Smooth muscle cell (in vitro differentiated cells): ENCODE results near the gene RPTOR. TPM values are rescaled to one million over a fixed set of nuclear protein-coding genes. Genes with fewer than 3 reads are reported as not detected.

ENCODE experiments used
- DNase-seq: peaks from one replicate; lab custom pipeline; 2025; ENCODE audit not compliant: unreplicated experiment; lab: John Stamatoyannopoulos, UW
- H2AFZ ChIP-seq: fragments of 200-600 bp; sonication (generic); 2 replicates; pipeline ENCODE4 v1.6.0; 2016; ENCODE audit warnings: antibody characterized with exemption, low read depth, mild to moderate bottlenecking
- H3F3A ChIP-seq: fragments of 200-600 bp; sonication (generic); 2 replicates; pipeline ENCODE4 v1.6.0; 2017; ENCODE audit warnings: antibody characterized with exemption, low read depth
- H3K27ac ChIP-seq: fragments of 200-600 bp; sonication (generic); 2 replicates; pipeline ENCODE4 v1.5.1; 2016; ENCODE audit warnings: low read depth, mild to moderate bottlenecking
- H3K27me3 ChIP-seq: fragments of 200-600 bp; sonication (generic); 2 replicates; pipeline ENCODE4 v1.6.1; 2016; ENCODE audit warnings: low read depth, mild to moderate bottlenecking
- H3K36me3 ChIP-seq: fragments of 200-600 bp; sonication (generic); 2 replicates; pipeline ENCODE4 v1.5.1; 2016; ENCODE audit warnings: low read depth
- H3K4me1 ChIP-seq: fragments of 200-600 bp; sonication (generic); 2 replicates; pipeline ENCODE4 v1.5.1; 2016; ENCODE audit warnings: low read depth
- H3K4me2 ChIP-seq: fragments of 200-600 bp; sonication (generic); 2 replicates; pipeline ENCODE4 v1.6.0; 2016; ENCODE audit warnings: mild to moderate bottlenecking
- H3K4me3 ChIP-seq: fragments of 200-600 bp; sonication (generic); 2 replicates; pipeline ENCODE4 v1.5.1; 2016; ENCODE audit warnings: mild to moderate bottlenecking
- H3K79me2 ChIP-seq: fragments of 200-600 bp; sonication (generic); 2 replicates; pipeline ENCODE4 v1.6.0; 2016; ENCODE audit warnings: low read depth, mild to moderate bottlenecking
- H3K9ac ChIP-seq: fragments of 200-600 bp; sonication (generic); 2 replicates; pipeline ENCODE4 v1.6.0; 2016; ENCODE audit warnings: low read depth
- H3K9me3 ChIP-seq: fragments of 200-600 bp; sonication (generic); replicated peaks from 2 replicates; pipeline ENCODE4 v1.5.1; 2016; ENCODE audit warnings: low read depth
- H4K20me1 ChIP-seq: fragments of 200-600 bp; sonication (generic); 2 replicates; pipeline ENCODE4 v1.6.0; 2016; ENCODE audit warnings: low read depth
- CTCF ChIP-seq: fragments of 200-600 bp; sonication (generic); IDR thresholded peaks from 2 replicates; pipeline ENCODE4 v1.5.1; 2017; ENCODE audit warnings: borderline replicate concordance, mild to moderate bottlenecking, antibody characterized with exemption; ENCODE audit not compliant: insufficient read depth, poor library complexity, severe bottlenecking
- WGBS: methylation state at CpG from one replicate; pipeline ENCODE4 v1.1.7; 2016; ENCODE audit warnings: low lambda C conversion rate; 5-methylcytosine and 5-hydroxymethylcytosine counted together
- polyA plus RNA-seq: library from polyadenylated mRNA; unstranded; fragments of >200 nt; fragmentation: Nextera tagmentation; extraction: Ambion mirVana; gene quantifications from 2 replicates; pipeline ENCODE4 v1.2.1, GENCODE V29; 2016
- total RNA-seq: library from RNA; depleted of rRNA; stranded (reverse); fragments of >200 nt; gene quantifications from 2 replicates; pipeline ENCODE4 v1.2.3, GENCODE V29; 2014

The RPTOR gene
- total and polyA plus RNA-seq, 2 experiments from 2014 or later: 10.6 to 12.2 TPM

- H2AFZ ChIP-seq: no peak overlapping the region
- DNase-seq: no peak
- no peak overlapping the region for H3K27ac ChIP-seq
- peaks cover 29% of the 10 kb centered on the region for H3K79me2 ChIP-seq
- H3K9me3 ChIP-seq: no peaks in the 10 kb centered on the region
- H4K20me1 ChIP-seq: peaks cover 24% of the 10 kb centered on the region
- 90% methylated on average over 3 of the region's 3 CpGs for WGBS
- H3K36me3 ChIP-seq: no peaks in the 10 kb centered on the region
- no peak overlapping the region for H3K4me3 ChIP-seq
- peaks cover 11% of the 10 kb centered on the region for H3K4me1 ChIP-seq
- H3F3A ChIP-seq: peaks cover 9% of the 10 kb centered on the region
- H3K9ac ChIP-seq: no peak overlapping the region
- TF ChIP-seq CTCF: no peak
- no peak overlapping the region for H3K4me2 ChIP-seq
- H3K27me3 ChIP-seq: no peaks in the 10 kb centered on the region
These were observed 178.0 kb downstream of the RPTOR start for GRCh38 chr17:80722661-80723060.

- 40% methylated on average over 16 of the region's 16 CpGs for WGBS
- Histone ChIP-seq H3K79me2 (peaks cover 30% of the 10 kb centered on the region), H3K4me2 (peak overlapping the region; percentile 73), H3K27ac (peak overlapping the region; percentile 86), H3K9ac (peak overlapping the region; percentile 32), H4K20me1 (peaks cover 22% of the 10 kb centered on the region), H3K27me3 (no peaks in the 10 kb centered on the region), H2AFZ (no peak overlapping the region), H3K36me3 (no peaks in the 10 kb centered on the region), H3K9me3 (no peaks in the 10 kb centered on the region), H3F3A (peaks cover 9% of the 10 kb centered on the region), H3K4me1 (no peaks in the 10 kb centered on the region), H3K4me3 (peak overlapping the region; percentile 18)
- TF ChIP-seq CTCF: no peak
- DNase-seq: no peak
These were observed 180.2 kb downstream of the RPTOR start for GRCh38 chr17:80724775-80725266.

GRCh38 chr17:80725517-80725916, 180.9 kb downstream of the RPTOR start:
- peaks cover 9% of the 10 kb centered on the region for H3F3A ChIP-seq
- H3K9ac ChIP-seq: peak overlapping the region; percentile 32
- DNase-seq: no peak
- H3K36me3 ChIP-seq: no peaks in the 10 kb centered on the region
- 40% methylated on average over 8 of the region's 8 CpGs for WGBS
- peaks cover 22% of the 10 kb centered on the region for H4K20me1 ChIP-seq
- H3K79me2 ChIP-seq: peaks cover 34% of the 10 kb centered on the region
- H3K27ac ChIP-seq: peak overlapping the region; percentile 86
- H3K4me3 ChIP-seq: no peak overlapping the region
- peak overlapping the region; percentile 73 for H3K4me2 ChIP-seq
- no peak overlapping the region for H2AFZ ChIP-seq
- no peak for TF ChIP-seq CTCF
- H3K9me3 ChIP-seq: no peaks in the 10 kb centered on the region
- no peaks in the 10 kb centered on the region for H3K4me1 ChIP-seq
- no peaks in the 10 kb centered on the region for H3K27me3 ChIP-seq
